HCT116 (cell line): ENCODE results near the gene WNT8B. TPM values are rescaled to one million over a fixed set of nuclear protein-coding genes. Genes with fewer than 3 reads are reported as not detected.
A peak's percentile ranks its signal among the peaks of the same experiment; 100 is the strongest.

ENCODE experiments used
- ATAC-seq: fragments of 200-7000 bp; cut with Tn5 transposase; 2 replicates; pipeline ENCODE4 v1.9.1; 2020; ENCODE audit warnings: mild to moderate bottlenecking, moderate library complexity
- BruUV-seq: library from RNA; stranded (reverse); fragments of 400-500 nt; replicated peaks from 2 replicates; lab custom pipeline; 2021; lab: Mats Ljungman, UMichigan
- CTCF ChIA-PET: fragments of 300-600 bp; sonication (Branson Sonifier 250); formaldehyde crosslinking; loops from one replicate; lab custom pipeline; 2021; ENCODE audit warnings: antibody characterized with exemption; lab: Charles Lee
- POLR2A ChIA-PET: fragments of 300-600, 350-600 bp; sonication (Branson Sonifier 250); formaldehyde crosslinking; loops from one replicate; lab custom pipeline; 2021; ENCODE audit warnings: antibody characterized with exemption; lab: Charles Lee
- RAD21 ChIA-PET, 2 experiments: fragments of 300-600 bp; sonication (Branson Sonifier 250); formaldehyde crosslinking; loops; one replicate each; lab custom pipeline; 2023; ENCODE audit warnings: low total read pairs in 2 of 2; ENCODE audit not compliant: uncharacterized antibody in 2 of 2, unreplicated experiment in 2 of 2, low non-redundant PET in 1 of 2; lab: Charles Lee
- DNase-seq: peaks from one replicate; pipeline ENCODE4 v3.0.0-alpha.2; 2010; ENCODE audit warnings: low read depth, low spot score
- H2AFZ ChIP-seq: fragments of 200-600 bp; shearing (Covaris generic), sonication (generic); 2 replicates; pipeline ENCODE4 v1.6.1; 2017; ENCODE audit warnings: low read depth, mixed run types, mixed read lengths, antibody characterized with exemption, low read length; ENCODE audit not compliant: poor library complexity, severe bottlenecking
- H3K27ac ChIP-seq: 2 replicates; pipeline ENCODE4 v1.5.1; 2012; ENCODE audit warnings: low read depth, low read length
- H3K27me3 ChIP-seq: fragments of 200-600 bp; sonication (generic); 2 replicates; pipeline ENCODE4 v1.6.1; 2016; ENCODE audit warnings: mixed run types, low read length, mixed read lengths; ENCODE audit not compliant: insufficient read depth
- H3K36me3 ChIP-seq, 2 experiments: fragments of 200-500 bp in 1 of 2; fragments of 200-600 bp in 1 of 2; sonication (Bioruptor generic) in 1 of 2; sonication (generic) in 1 of 2; 2 replicates each; pipeline versions ENCODE4 v1.5.1 to v1.6.1; 2014 to 2016; ENCODE audit warnings: low read length in 2 of 2, inconsistent platforms in 1 of 2, mixed read lengths in 1 of 2, mixed run types in 1 of 2; ENCODE audit not compliant: insufficient read depth in 2 of 2, control insufficient read depth in 1 of 2
- H3K4me1 ChIP-seq, 2 experiments: fragments of 200-600 bp in 1 of 2; sonication (generic) in 1 of 2; 2 replicates each; pipeline versions ENCODE4 v1.5.1 to v1.6.1; 2012 to 2017; ENCODE audit warnings: low read length in 2 of 2, inconsistent platforms in 1 of 2, mild to moderate bottlenecking in 1 of 2, mixed read lengths in 1 of 2, mixed run types in 1 of 2, moderate library complexity in 1 of 2; ENCODE audit not compliant: insufficient read depth in 2 of 2, control insufficient read depth in 1 of 2
- H3K4me2 ChIP-seq: fragments of 200-600 bp; sonication (generic); 2 replicates; pipeline ENCODE4 v1.6.1; 2017; ENCODE audit warnings: mixed run types, low read length, mixed read lengths
- H3K4me3 ChIP-seq, 2 experiments: fragments of 200-600 bp in 1 of 2; sonication (generic) in 1 of 2; replicated peaks in 1 of 2; 2 replicates each; pipeline ENCODE4 v1.5.1; 2011 to 2016; ENCODE audit warnings: low read length in 2 of 2, control low read depth in 1 of 2, low read depth in 1 of 2, mild to moderate bottlenecking in 1 of 2, mixed read lengths in 1 of 2, mixed run types in 1 of 2
- H3K79me2 ChIP-seq: fragments of 200-600 bp; sonication (generic); 2 replicates; pipeline ENCODE4 v1.6.1; 2017; ENCODE audit warnings: mild to moderate bottlenecking, mixed run types, low read length, moderate library complexity, mixed read lengths; ENCODE audit not compliant: insufficient read depth
- H3K9ac ChIP-seq: fragments of 200-600 bp; sonication (generic); 2 replicates; pipeline ENCODE4 v1.6.1; 2016; ENCODE audit warnings: low read length, mixed read lengths
- H3K9me2 ChIP-seq: fragments of 200-600 bp; sonication (generic), shearing (Covaris generic); 2 replicates; pipeline ENCODE4 v1.6.1; 2017; ENCODE audit warnings: mixed run types, mild to moderate bottlenecking, moderate library complexity; ENCODE audit not compliant: insufficient read depth
- H3K9me3 ChIP-seq, 2 experiments: fragments of 200-500 bp in 1 of 2; fragments of 200-600 bp in 1 of 2; sonication (Bioruptor generic) in 1 of 2; sonication (generic) in 1 of 2; 2 replicates each; pipeline ENCODE4 v1.6.1; 2014 to 2017; ENCODE audit warnings: low read length in 2 of 2, mixed read lengths in 2 of 2, inconsistent platforms in 1 of 2, low read depth in 1 of 2, mild to moderate bottlenecking in 1 of 2, mixed run types in 1 of 2, moderate library complexity in 1 of 2; ENCODE audit not compliant: control insufficient read depth in 1 of 2, insufficient read depth in 1 of 2
- H4K20me1 ChIP-seq: fragments of 200-600 bp; sonication (generic), shearing (Covaris generic); 2 replicates; pipeline ENCODE4 v1.6.1; 2017; ENCODE audit warnings: mixed run types, mild to moderate bottlenecking, moderate library complexity; ENCODE audit not compliant: insufficient read depth
- ELF1 ChIP-seq: IDR thresholded peaks from 2 replicates; pipeline ENCODE4 v1.6.1; 2012; ENCODE audit warnings: low read depth, borderline replicate concordance
- EZH2 ChIP-seq: fragments of 200-600 bp; sonication (generic); IDR thresholded peaks from 2 replicates; pipeline ENCODE4 v1.6.1; 2017; ENCODE audit warnings: antibody characterized with exemption, mixed run types
- FOSL1 ChIP-seq: IDR thresholded peaks from 2 replicates; pipeline ENCODE4 v1.6.1; 2012; ENCODE audit warnings: low read depth
- JUND ChIP-seq: IDR thresholded peaks from 2 replicates; pipeline ENCODE4 v1.6.1; 2012
- POLR2A ChIP-seq: IDR thresholded peaks from 2 replicates; pipeline ENCODE4 v1.7.0; 2011; ENCODE audit warnings: borderline replicate concordance; ENCODE audit not compliant: insufficient read depth, insufficient read length; ENCODE audit errors: extremely low read depth
- POLR2AphosphoS5 ChIP-seq: IDR thresholded peaks from 2 replicates; pipeline ENCODE4 v1.6.1; 2011; ENCODE audit warnings: mild to moderate bottlenecking, low read depth, low read length, moderate library complexity
- SIN3A ChIP-seq: IDR thresholded peaks from 2 replicates; pipeline ENCODE4 v1.6.1; 2012; ENCODE audit warnings: low read depth
- SP1 ChIP-seq: IDR thresholded peaks from 2 replicates; pipeline ENCODE4 v1.6.1; 2012; ENCODE audit warnings: low read depth
- ZNF274 ChIP-seq: fragments of 200-500 bp; sonication (Bioruptor generic); IDR thresholded peaks from 2 replicates; pipeline ENCODE4 v1.6.1; 2014; ENCODE audit warnings: mild to moderate bottlenecking, low read depth, low read length, inconsistent platforms
- intact Hi-C: fragments of 100-400 bp; cut with micrococcal nuclease; formaldehyde crosslinking; loops from 2 replicates; pipeline ENCODE4 v1.10.0; 2022
- total RNA-seq: library from RNA; stranded (reverse); gene quantifications from one replicate; pipeline ENCODE4 v1.2.1, GENCODE V29; 2021; ENCODE audit not compliant: unreplicated experiment

WNT8B gene
- total RNA-seq, 1 experiment from 2014 or later: not detected

DNA sequence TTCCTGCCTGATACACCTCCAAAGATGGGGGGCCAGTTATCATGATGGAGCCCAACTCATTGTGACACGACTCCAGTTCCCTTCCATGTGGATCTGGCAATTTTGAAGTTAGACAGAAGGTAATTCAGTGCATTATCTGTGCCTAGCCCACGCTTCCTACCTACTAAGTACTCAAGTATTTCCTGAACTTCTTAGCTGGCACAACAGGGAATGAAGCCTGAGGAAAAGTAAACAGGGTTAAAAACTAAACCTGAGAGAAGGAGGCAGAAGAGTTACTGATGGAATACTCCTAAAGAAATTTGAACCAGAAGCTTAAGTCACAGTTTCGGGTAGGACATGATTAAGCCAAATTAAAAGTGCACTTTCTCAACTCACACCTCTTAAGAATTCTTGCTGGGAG is 58.0 kb downstream of the WNT8B start (continued):
- TF ChIP-seq POLR2A (no peak), SIN3A (no peak), FOSL1 (no peak), JUND (no peak), POLR2AphosphoS5 (no peak), SP1 (no peak)

GRCh38 chr10:100522107-100522801 is 59.4 kb downstream of the WNT8B start:
- Histone ChIP-seq H3K4me1 (no peaks in the 10 kb centered on the region), H3K4me3 (no peak overlapping the region), H3K36me3 (peaks cover 38 to 39% of the 10 kb centered on the region in 2 experiments), H3K27ac (no peak overlapping the region), H4K20me1 (no peaks in the 10 kb centered on the region), H2AFZ (no peak overlapping the region), H3K79me2 (peaks cover 15% of the 10 kb centered on the region)
- ATAC-seq (no peak), DNase-seq (no peak)
- intact Hi-C loops: no loop called here
- POLR2A ChIA-PET: interaction anchor here (1.4 to 1.5 kb wide), 2 partner anchors 13 to 356 kb away, joined by 4 read pairs; partner anchors contain the start of gene HIF1AN
- RAD21 ChIA-PET: no interaction called here
- CTCF ChIA-PET: interaction anchor here (0.5 to 2.2 kb wide), 5 partner anchors 12 to 356 kb away, joined by 3 to 6 read pairs (median 4); partner anchors contain the start of gene HIF1AN
- no TSS peak for BruUV-seq
- no peak for TF ChIP-seq ZNF274
- TF ChIP-seq JUND: peak; percentile 34
- no peak for TF ChIP-seq FOSL1
- TF ChIP-seq, all 23 proteins: peak for 1
- Histone ChIP-seq H3K9ac (no peak overlapping the region), H3K9me3 (no peaks in the 10 kb centered on the region), H3K4me2 (no peak overlapping the region), H3K27me3 (no peaks in the 10 kb centered on the region), H3K9me2 (no peaks in the 10 kb centered on the region)

DNA sequence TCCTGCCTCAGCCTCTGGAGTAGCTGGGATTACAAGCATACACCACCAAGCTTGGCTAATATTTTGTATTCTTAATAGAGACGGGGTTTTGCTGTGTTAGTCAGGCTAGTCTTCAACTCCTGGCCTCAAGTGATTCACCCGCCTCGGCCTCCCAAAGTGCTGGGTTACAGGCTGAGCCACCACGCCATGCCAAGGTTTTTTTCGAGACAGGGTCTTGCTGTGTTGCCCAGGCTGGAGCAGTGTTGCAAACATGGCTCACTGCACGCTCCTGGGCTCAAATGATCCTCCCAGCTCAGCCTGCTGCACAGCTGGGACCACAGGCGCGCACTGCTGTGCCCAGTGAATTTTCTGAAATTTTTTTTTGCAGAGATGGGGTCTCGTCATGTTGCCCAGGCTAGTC is 60.1 kb downstream of the WNT8B start:
- POLR2A ChIA-PET: interaction anchor here (1.4 to 1.5 kb wide), 2 partner anchors 13 to 356 kb away, joined by 4 read pairs; partner anchors contain the start of gene HIF1AN
- H3K79me2 ChIP-seq: peaks cover 22% of the 10 kb centered on the region
- no peak overlapping the region for H2AFZ ChIP-seq
- H3K9me3 ChIP-seq: no peaks in the 10 kb centered on the region
- no TSS peak for BruUV-seq
- H3K27me3 ChIP-seq: no peaks in the 10 kb centered on the region
- H3K27ac ChIP-seq: no peak overlapping the region
- no peak overlapping the region for H3K4me3 ChIP-seq
- CTCF ChIA-PET: interaction anchor here (0.5 to 2.0 kb wide), 4 partner anchors 13 to 356 kb away, joined by 3 to 6 read pairs (median 4); partner anchors contain the start of gene HIF1AN
- no peaks in the 10 kb centered on the region for H3K9me2 ChIP-seq
- H3K36me3 ChIP-seq: peaks cover 42% of the 10 kb centered on the region in 2 experiments
- TF ChIP-seq ELF1 (no peak), EZH2 (no peak), JUND (no peak)
- ATAC-seq: no peak
- H3K4me2 ChIP-seq: no peak overlapping the region
- intact Hi-C loops: no loop called here
- H3K9ac ChIP-seq: no peak overlapping the region
- RAD21 ChIA-PET: no interaction called here
- H3K4me1 ChIP-seq: no peaks in the 10 kb centered on the region
- no peak for DNase-seq
- no peaks in the 10 kb centered on the region for H4K20me1 ChIP-seq
